Fibroblast of villous mesenchyme (primary cell): ENCODE measurements around the gene ACOT7. TPM values are rescaled to one million over a fixed set of nuclear protein-coding genes. Genes with fewer than 3 reads are reported as not detected.

ENCODE experiments used
- DNase-seq: peaks from one replicate; pipeline ENCODE4 v3.0.0-alpha.2; 2010; ENCODE audit warnings: low read depth
- H3K4me3 ChIP-seq: 2 replicates; pipeline ENCODE4 v1.5.1; 2011; ENCODE audit warnings: low read depth, mild to moderate bottlenecking, low read length
- CTCF ChIP-seq: IDR thresholded peaks from 2 replicates; pipeline ENCODE4 v1.5.1; 2012; ENCODE audit warnings: low read depth, mild to moderate bottlenecking, low read length; ENCODE audit not compliant: insufficient read depth
- total RNA-seq: library from RNA; depleted of rRNA; stranded (reverse); fragments of >200 nt; gene quantifications from 2 replicates; pipeline ENCODE4 v1.2.3, GENCODE V29; 2012

ACOT7 gene
- total RNA-seq, 1 donor: 17.3 TPM

GRCh38 chr1:6328696-6329095 lies 64.9 kb downstream of the ACOT7 start:
- TF ChIP-seq CTCF: no peak
- H3K4me3 ChIP-seq: no peak overlapping the region
- DNase-seq: no peak

- no peak for TF ChIP-seq CTCF
- H3K4me3 ChIP-seq: no peak overlapping the region
- no peak for DNase-seq
These were observed 65.5 kb downstream of the ACOT7 start for GRCh38 chr1:6328091-6328490.

- no peak for DNase-seq
- no peak for TF ChIP-seq CTCF
- H3K4me3 ChIP-seq: no peak overlapping the region
These were observed 68.1 kb downstream of the ACOT7 start for GRCh38 chr1:6325482-6325881.

- no peak for TF ChIP-seq CTCF
- DNase-seq: no peak
- no peak overlapping the region for H3K4me3 ChIP-seq
These were observed 71.4 kb downstream of the ACOT7 start for GRCh38 chr1:6322161-6322560.

- H3K4me3 ChIP-seq: no peak overlapping the region
- no peak for DNase-seq
- no peak for TF ChIP-seq CTCF
These were observed 72.4 kb downstream of the ACOT7 start for GRCh38 chr1:6321205-6321604.

GRCh38 chr1:6317098-6317760 lies 76.3 kb downstream of the ACOT7 start:
- H3K4me3 ChIP-seq: no peak overlapping the region
- peak; percentile 77 for DNase-seq
- no peak for TF ChIP-seq CTCF
